Mesenchymal stem cell (in vitro differentiated cells and primary cell): Measurements from ENCODE around the gene FOSL2.
A peak's percentile ranks its signal among the peaks of the same experiment; 100 is the strongest.

Experiments
- DNase-seq: peaks from one replicate; pipeline ENCODE4 v3.0.0-alpha.2; 2013
- H2AFZ ChIP-seq: one replicate; pipeline ENCODE4 v1.6.1; 2013; ENCODE audit warnings: low read depth, mild to moderate bottlenecking, control low read depth, inconsistent platforms, low read length, moderate library complexity
- H2AK5ac ChIP-seq: 2 replicates; pipeline ENCODE4 v1.6.1; 2013; ENCODE audit warnings: low read length, moderate library complexity, mild to moderate bottlenecking, inconsistent platforms; ENCODE audit not compliant: severe bottlenecking
- H2BK120ac ChIP-seq: one replicate; pipeline ENCODE4 v1.6.1; 2013; ENCODE audit warnings: low read depth, mild to moderate bottlenecking, inconsistent platforms, low read length, moderate library complexity
- H2BK12ac ChIP-seq, 2 experiments: one replicate each; pipeline ENCODE4 v1.6.1; 2013; ENCODE audit warnings: inconsistent platforms in 2 of 2, low read length in 2 of 2, mild to moderate bottlenecking in 2 of 2, moderate library complexity in 2 of 2, control low read depth in 1 of 2
- H2BK15ac ChIP-seq: one replicate; pipeline ENCODE4 v1.6.1; 2013; ENCODE audit warnings: mild to moderate bottlenecking, low read depth, inconsistent platforms; ENCODE audit not compliant: poor library complexity, severe bottlenecking
- H2BK5ac ChIP-seq: 2 replicates; pipeline ENCODE4 v1.6.1; 2013; ENCODE audit warnings: low read depth, mild to moderate bottlenecking, low read length, control low read depth, inconsistent platforms; ENCODE audit not compliant: poor library complexity, severe bottlenecking
- H3K14ac ChIP-seq, 2 experiments: one replicate each; pipeline ENCODE4 v1.6.1; 2013; ENCODE audit warnings: inconsistent platforms in 2 of 2, low read length in 2 of 2, control low read depth in 1 of 2, mild to moderate bottlenecking in 1 of 2, moderate library complexity in 1 of 2
- H3K18ac ChIP-seq, 2 experiments: one replicate each; pipeline ENCODE4 v1.6.1; 2013; ENCODE audit warnings: inconsistent platforms in 2 of 2, low read length in 2 of 2, control low read depth in 1 of 2, low read depth in 1 of 2, mild to moderate bottlenecking in 1 of 2
- H3K23ac ChIP-seq, 2 experiments: one replicate each; pipeline ENCODE4 v1.6.1; 2013; ENCODE audit warnings: inconsistent platforms in 2 of 2, low read length in 2 of 2, mild to moderate bottlenecking in 2 of 2, moderate library complexity in 2 of 2, control low read depth in 1 of 2
- H3K27ac ChIP-seq: 2 replicates; pipeline ENCODE4 v1.5.1; 2013; ENCODE audit warnings: mild to moderate bottlenecking, moderate library complexity, low read length, control low read depth, inconsistent platforms; ENCODE audit not compliant: poor library complexity, severe bottlenecking
- H3K27me3 ChIP-seq, 2 experiments: 2 replicates each; pipeline versions ENCODE4 v1.6.1 to v1.7.0; 2013; ENCODE audit warnings: low read length in 2 of 2, mild to moderate bottlenecking in 2 of 2, moderate library complexity in 2 of 2, control low read depth in 1 of 2, inconsistent platforms in 1 of 2; ENCODE audit not compliant: control insufficient read depth in 1 of 2, insufficient read depth in 1 of 2
- H3K36me3 ChIP-seq, 2 experiments: 2 replicates each; pipeline versions ENCODE4 v1.6.1 to v1.7.0; 2013; ENCODE audit warnings: low read length in 2 of 2, control low read depth in 1 of 2, inconsistent platforms in 1 of 2, low read depth in 1 of 2, mild to moderate bottlenecking in 1 of 2; ENCODE audit not compliant: insufficient read depth in 2 of 2, control insufficient read depth in 1 of 2
- H3K4ac ChIP-seq, 2 experiments: one replicate each; pipeline ENCODE4 v1.6.1; 2013; ENCODE audit warnings: inconsistent platforms in 2 of 2, low read length in 2 of 2, mild to moderate bottlenecking in 2 of 2, moderate library complexity in 2 of 2, control low read depth in 1 of 2, low read depth in 1 of 2
- H3K4me1 ChIP-seq: 2 replicates; pipeline ENCODE4 v1.6.1; 2013; ENCODE audit warnings: low read depth, low read length, control low read depth; ENCODE audit not compliant: control insufficient read depth, insufficient read depth
- H3K4me2 ChIP-seq: 2 replicates; pipeline ENCODE4 v1.6.1; 2013; ENCODE audit warnings: low read length, mild to moderate bottlenecking, inconsistent platforms; ENCODE audit not compliant: poor library complexity, severe bottlenecking
- H3K4me3 ChIP-seq, 2 experiments: 2 replicates each; pipeline versions ENCODE4 v1.5.1 to v1.7.0; 2013; ENCODE audit warnings: low read length in 2 of 2, mild to moderate bottlenecking in 2 of 2, control low read depth in 1 of 2, low read depth in 1 of 2; ENCODE audit not compliant: insufficient read depth in 1 of 2
- H3K79me1 ChIP-seq: replicated peaks from 2 replicates; pipeline ENCODE4 v1.6.1; 2013; ENCODE audit warnings: mild to moderate bottlenecking, control low read depth, low read length, inconsistent platforms; ENCODE audit not compliant: poor library complexity, severe bottlenecking
- H3K9ac ChIP-seq: 2 replicates; pipeline ENCODE4 v1.7.0; 2013; ENCODE audit warnings: mild to moderate bottlenecking, low read length, moderate library complexity
- H3K9me3 ChIP-seq: 2 replicates; pipeline ENCODE4 v1.7.0; 2013; ENCODE audit warnings: mild to moderate bottlenecking, low read length; ENCODE audit not compliant: control insufficient read depth
- H4K8ac ChIP-seq: one replicate; pipeline ENCODE4 v1.6.1; 2013; ENCODE audit warnings: inconsistent platforms, mild to moderate bottlenecking, low read length, moderate library complexity
- H4K91ac ChIP-seq: one replicate; pipeline ENCODE4 v1.6.1; 2013; ENCODE audit warnings: mild to moderate bottlenecking, low read length, inconsistent platforms
- WGBS: methylation state at CpG from one replicate; pipeline ENCODE4 v1.1.7; 2013; ENCODE audit warnings: mixed read lengths; 5-methylcytosine and 5-hydroxymethylcytosine counted together

FOSL2 gene

GRCh38 chr2:28344756-28345373, 47.8 kb upstream of the FOSL2 start:
- Histone ChIP-seq H3K14ac (peak overlapping the region in 1 of 2 experiments; percentile 66), H2BK120ac (no peak overlapping the region), H3K4me2 (no peak overlapping the region), H3K27me3 (no peaks in the 10 kb centered on the region), H3K79me1 (no peaks in the 10 kb centered on the region), H3K36me3 (no peaks in the 10 kb centered on the region), H3K18ac (peak overlapping the region; percentile 38 to 63), H4K91ac (peak overlapping the region; percentile 88), H2BK12ac (peak overlapping the region; percentile 23 to 69), H3K27ac (no peak overlapping the region), H4K8ac (no peak overlapping the region), H3K4ac (no peak overlapping the region), H2AK5ac (no peak overlapping the region), H2BK15ac (peak overlapping the region; percentile 41), H3K9ac (no peak overlapping the region), H3K9me3 (no peaks in the 10 kb centered on the region), H3K23ac (no peak overlapping the region), H2AFZ (no peak overlapping the region), H2BK5ac (no peak overlapping the region), H3K4me3 (no peak overlapping the region), H3K4me1 (peaks cover 12% of the 10 kb centered on the region)
- no peak for DNase-seq
- WGBS = 95% methylated on average over 30 of the region's 30 CpGs

GRCh38 chr2:28345619-28346018, 47.0 kb upstream of the FOSL2 start:
- peak overlapping the region; percentile 21 for H4K8ac ChIP-seq
- no peak overlapping the region for H3K4ac ChIP-seq
- no peaks in the 10 kb centered on the region for H3K27me3 ChIP-seq
- peak overlapping the region; percentile 34 for H2AK5ac ChIP-seq
- no peak overlapping the region for H3K9ac ChIP-seq
- H3K79me1 ChIP-seq = no peaks in the 10 kb centered on the region
- WGBS = 86% methylated on average over 5 of the region's 8 CpGs
- H3K18ac ChIP-seq = peak overlapping the region; percentile 30 to 63
- H2BK12ac ChIP-seq = peak overlapping the region; percentile 69 to 87
- H2BK5ac ChIP-seq = no peak overlapping the region
- peak overlapping the region; percentile 66 for H4K91ac ChIP-seq
- no peak for DNase-seq
- H3K4me1 ChIP-seq = peaks cover 10% of the 10 kb centered on the region
- no peak overlapping the region for H2BK120ac ChIP-seq
- no peak overlapping the region for H3K23ac ChIP-seq
- H3K4me3 ChIP-seq = no peak overlapping the region
- H2AFZ ChIP-seq = no peak overlapping the region
- H3K36me3 ChIP-seq = no peaks in the 10 kb centered on the region
- no peak overlapping the region for H3K27ac ChIP-seq
- no peak overlapping the region for H3K14ac ChIP-seq
- no peak overlapping the region for H3K4me2 ChIP-seq
- peak overlapping the region; percentile 94 for H2BK15ac ChIP-seq
- H3K9me3 ChIP-seq = no peaks in the 10 kb centered on the region

- Histone ChIP-seq H3K4ac (peak overlapping the region; percentile 57 to 65), H4K8ac (peak overlapping the region; percentile 66), H3K36me3 (no peaks in the 10 kb centered on the region), H3K9ac (no peak overlapping the region), H2AK5ac (no peak overlapping the region), H3K4me2 (no peak overlapping the region), H2BK120ac (no peak overlapping the region), H3K9me3 (no peaks in the 10 kb centered on the region), H3K14ac (no peak overlapping the region), H2BK5ac (no peak overlapping the region), H4K91ac (peak overlapping the region; percentile 23), H3K4me1 (peaks cover 10% of the 10 kb centered on the region), H3K27me3 (no peaks in the 10 kb centered on the region), H3K23ac (no peak overlapping the region), H2AFZ (no peak overlapping the region), H2BK15ac (no peak overlapping the region), H3K79me1 (no peaks in the 10 kb centered on the region), H3K4me3 (no peak overlapping the region), H2BK12ac (peak overlapping the region; percentile 44 to 98), H3K27ac (no peak overlapping the region), H3K18ac (peak overlapping the region in 1 of 2 experiments; percentile 61)
- DNase-seq = peak; percentile 82
- WGBS = 22% methylated on average over 6 of the region's 6 CpGs
Observed at GRCh38 chr2:28346587-28346986, 46.1 kb upstream of the FOSL2 start.

GRCh38 chr2:28347193-28347592, 45.5 kb upstream of the FOSL2 start:
- WGBS = 93% methylated on average over 5 of the region's 6 CpGs
- Histone ChIP-seq H2BK120ac (no peak overlapping the region), H3K27me3 (no peaks in the 10 kb centered on the region), H2AFZ (no peak overlapping the region), H2AK5ac (no peak overlapping the region), H3K18ac (peak overlapping the region; percentile 37 to 61), H3K4me1 (peaks cover 9% of the 10 kb centered on the region), H3K79me1 (no peaks in the 10 kb centered on the region), H3K36me3 (no peaks in the 10 kb centered on the region), H3K23ac (no peak overlapping the region), H3K4me3 (no peak overlapping the region), H4K91ac (peak overlapping the region; percentile 23), H3K14ac (no peak overlapping the region), H2BK15ac (no peak overlapping the region), H2BK5ac (no peak overlapping the region), H2BK12ac (peak overlapping the region; percentile 29 to 98), H3K4me2 (no peak overlapping the region), H4K8ac (peak overlapping the region; percentile 28), H3K27ac (no peak overlapping the region), H3K9ac (no peak overlapping the region), H3K9me3 (no peaks in the 10 kb centered on the region), H3K4ac (peak overlapping the region in 1 of 2 experiments; percentile 57)
- no peak for DNase-seq
